SW480 (cell line): ENCODE data around the gene BAG5.
"Not testable (repeated sequence)": the region's sequence is repeated elsewhere in the genome, so short reads cannot be mapped to it uniquely, and the experiment has no call there.

Experiments used
- DNase-seq: peaks from one replicate; pipeline ENCODE4 v3.0.0-alpha.2; 2016; ENCODE audit warnings: low spot score

BAG5 gene

DNA sequence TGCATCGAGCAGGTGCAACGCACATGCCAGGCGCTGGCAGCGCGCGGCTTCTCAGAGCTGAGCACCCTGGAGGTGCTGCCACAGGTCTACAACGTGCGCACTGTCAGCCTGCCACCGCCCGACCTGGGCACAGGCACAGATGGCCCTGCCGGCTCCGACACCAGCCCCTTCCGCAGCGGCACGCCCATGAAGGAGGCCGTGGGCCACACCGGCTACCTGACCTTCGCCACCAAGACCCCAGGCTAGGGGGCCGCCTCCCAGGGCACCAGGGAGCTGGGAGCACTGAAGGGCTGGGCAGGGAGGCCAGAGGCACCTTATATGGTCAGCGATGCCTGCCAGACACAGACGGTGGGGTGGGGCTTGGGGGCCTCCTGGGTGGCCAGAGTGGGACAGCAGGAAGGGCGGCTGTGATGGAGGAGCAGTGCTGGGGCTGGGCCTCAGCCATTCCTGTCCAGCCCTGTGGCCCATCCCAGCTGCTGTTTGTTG lies 27.8 kb downstream of the BAG5 start:
- DNase-seq: no peak

DNA sequence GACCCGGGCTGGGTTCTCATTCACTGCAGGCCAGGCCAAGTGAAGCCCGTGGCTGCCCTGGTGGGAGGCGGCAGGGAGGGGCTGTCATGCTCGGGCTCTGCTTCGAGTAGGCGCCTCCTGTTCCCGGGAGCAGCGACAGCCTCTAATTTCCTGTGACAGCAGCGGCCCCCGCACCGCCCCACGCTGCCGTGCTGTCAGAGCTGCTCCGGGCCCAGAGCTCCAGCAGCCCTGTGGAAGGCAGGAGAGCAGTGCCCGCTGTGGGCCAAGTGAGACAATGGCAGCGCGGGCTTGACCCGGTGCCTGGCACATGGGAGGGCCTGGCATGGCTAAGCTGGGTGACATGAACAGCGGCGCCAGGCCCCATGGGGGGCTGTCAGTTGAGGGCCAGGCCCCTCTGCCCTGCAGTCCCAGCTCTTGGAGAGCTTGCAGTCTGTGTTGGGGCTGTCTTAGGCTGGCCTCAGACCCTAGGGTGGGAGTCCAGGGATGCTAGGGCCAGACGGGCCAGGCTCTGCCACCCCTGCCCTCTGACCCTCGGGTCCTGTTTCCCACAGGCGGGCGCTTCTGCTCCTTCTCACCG lies 28.4 kb downstream of the BAG5 start:
- DNase-seq: no peak

DNA sequence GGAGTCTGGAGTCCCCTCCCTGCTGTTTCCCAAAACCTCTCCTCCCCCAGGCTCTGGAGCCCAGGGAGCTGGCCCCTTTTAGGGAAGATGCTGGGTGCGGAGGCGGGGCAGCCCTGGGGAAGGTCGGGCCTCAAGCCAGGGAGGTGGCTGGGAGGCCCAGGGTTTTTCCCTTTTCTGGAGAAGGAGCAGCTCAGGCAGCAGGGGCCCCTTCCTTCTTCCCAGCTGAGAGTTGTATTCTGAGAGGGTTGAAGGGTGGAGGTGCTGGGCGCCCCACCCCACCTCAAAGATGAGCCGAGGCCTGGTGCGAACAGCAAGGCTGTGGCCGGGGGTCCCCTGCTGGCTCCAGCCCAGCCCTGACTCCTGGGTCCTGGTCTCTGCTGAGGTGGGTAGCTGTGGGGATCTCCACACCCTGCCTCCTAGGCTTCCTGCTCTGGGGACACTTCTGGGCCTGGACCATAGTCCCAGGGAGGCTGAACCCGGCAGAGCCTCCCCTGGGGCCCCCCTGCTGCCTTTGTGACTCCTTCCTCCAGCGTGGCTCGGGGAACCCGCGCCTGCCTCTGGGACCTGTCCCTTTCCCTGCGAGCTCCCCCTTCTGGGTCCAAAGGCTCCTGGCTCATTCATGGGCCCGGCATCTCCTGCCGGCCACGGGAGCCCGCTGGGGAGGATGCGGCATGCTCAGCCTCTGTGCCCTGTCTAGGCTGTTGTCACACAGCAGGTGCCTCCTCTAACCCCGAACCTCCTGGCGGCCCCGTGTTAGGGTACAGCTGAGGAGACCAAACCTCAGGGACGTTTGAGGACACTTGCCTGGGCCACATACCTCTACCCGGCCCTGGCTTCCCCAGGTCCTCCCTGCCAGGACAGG lies 29.1 kb downstream of the BAG5 start:
- no peak for DNase-seq

DNA sequence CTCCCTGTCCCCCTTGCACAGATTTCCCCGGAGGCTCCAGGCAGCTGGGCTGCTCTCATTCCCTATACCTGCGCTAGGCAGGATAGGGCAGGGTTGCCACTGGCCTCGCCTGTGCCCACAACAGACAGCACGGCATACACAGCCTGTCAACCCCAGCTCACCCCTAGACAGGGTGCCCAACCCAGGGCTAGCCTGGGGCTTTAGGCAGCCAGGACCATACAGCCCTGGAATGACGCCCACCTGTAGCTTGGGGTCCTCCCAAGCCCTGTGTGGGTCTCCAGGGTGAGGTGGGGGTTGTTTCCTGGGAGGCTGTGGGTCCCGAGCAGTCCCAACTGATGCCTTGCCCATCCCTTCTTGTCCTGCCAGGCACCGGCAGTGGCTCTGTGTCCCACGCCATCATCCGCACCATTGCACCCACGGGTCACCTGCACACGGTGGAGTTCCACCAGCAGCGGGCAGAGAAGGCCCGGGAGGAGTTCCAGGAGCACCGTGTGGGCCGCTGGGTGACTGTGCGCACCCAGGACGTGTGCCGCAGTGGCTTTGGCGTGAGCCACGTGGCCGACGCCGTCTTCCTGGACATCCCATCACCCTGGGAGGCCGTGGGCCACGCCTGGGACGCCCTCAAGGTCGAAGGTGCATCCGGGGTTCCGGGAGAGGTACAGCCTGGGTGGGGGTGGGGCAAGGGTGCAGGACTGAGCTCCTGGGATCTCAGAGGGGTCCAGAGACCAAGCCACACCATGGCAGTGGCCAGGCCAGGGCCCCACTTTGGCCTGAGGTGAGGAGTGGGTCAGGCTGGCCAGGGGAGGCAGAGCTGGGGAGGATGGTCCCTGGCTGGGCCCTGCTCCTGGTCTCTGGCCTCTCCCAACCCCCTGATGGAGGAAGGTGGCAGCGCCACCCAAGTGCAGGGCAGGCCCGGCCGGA lies 30.0 kb downstream of the BAG5 start:
- no peak for DNase-seq

DNA sequence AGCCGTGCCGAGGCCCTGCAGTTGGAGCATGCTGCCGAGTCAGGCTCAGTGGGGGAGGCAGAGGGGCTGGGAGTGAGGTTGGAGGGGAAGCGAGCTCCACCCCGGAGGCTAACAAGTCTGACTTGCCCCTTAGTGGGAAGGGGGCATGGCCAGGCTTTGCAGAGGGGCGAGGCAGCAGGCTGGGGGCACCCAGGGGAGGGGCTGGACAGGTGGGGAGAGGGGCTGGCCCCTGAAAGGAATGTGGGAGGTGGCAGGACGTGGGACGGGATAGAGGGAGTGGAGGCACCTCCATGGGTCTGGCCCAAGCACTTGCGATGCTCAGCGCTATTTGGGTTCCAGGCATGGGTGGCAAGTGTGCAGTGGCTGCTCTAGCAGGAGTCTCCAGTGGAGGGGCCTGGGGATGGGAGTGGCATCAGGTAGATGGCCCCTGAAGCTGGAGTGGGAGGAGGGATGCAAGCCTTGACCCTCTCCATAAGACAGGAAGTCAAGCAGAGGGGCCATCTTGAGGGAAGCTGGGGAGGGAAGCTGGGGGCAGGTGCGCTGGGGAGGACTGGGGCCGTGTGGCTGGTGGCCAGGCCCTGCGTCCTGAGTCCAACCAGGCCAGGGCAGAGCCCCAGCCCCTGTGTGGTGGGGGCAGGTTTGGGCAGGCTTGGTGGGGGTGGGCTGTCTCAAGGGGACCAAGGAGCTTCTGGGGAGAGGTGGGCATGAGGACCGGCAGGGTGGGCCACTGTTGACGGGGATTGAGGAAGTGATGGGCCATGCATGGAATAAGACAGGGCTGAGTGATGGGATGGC lies 30.8 kb downstream of the BAG5 start:
- no peak for DNase-seq

DNA sequence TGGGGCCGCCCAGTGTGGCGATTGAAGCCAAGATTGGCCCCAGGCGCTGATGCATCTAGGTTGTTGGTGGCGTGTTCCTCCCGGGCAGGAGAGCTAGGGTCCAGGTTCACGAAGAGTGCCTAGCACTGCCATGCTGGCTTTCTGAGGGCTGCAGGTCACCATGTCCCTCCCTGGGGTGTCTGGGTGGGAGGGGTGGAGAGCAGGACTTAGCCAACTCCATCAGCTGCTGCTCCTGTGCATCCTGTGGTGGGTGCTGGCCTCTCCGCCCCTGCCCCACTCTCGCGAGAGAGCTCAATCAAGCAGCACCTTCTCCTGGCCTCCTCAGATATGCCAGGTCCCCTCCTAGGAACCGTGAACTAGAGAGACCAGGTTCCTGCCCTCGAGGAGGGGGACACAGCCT lies 31.6 kb downstream of the BAG5 start:
- DNase-seq: no peak

DNA sequence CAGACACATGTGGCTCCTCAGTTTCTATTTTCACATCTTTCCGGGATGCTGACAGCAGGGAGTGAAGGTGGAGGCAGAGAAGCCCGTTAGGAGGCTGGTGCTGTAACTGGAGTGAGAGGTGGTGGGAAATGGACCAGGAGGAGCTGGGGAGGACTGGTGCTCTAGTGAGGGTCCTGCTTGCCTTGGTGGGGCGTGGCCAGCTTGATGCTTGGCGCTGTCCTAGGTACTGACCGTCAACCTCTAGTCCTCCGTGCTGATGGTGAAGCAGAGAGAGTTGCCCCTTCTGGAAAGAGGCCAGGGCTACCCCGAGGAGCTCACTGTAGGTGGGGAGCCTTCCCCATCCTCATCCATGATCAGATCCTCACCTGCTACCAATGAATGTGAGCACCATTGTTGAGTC lies 32.1 kb downstream of the BAG5 start:
- no peak for DNase-seq

DNA sequence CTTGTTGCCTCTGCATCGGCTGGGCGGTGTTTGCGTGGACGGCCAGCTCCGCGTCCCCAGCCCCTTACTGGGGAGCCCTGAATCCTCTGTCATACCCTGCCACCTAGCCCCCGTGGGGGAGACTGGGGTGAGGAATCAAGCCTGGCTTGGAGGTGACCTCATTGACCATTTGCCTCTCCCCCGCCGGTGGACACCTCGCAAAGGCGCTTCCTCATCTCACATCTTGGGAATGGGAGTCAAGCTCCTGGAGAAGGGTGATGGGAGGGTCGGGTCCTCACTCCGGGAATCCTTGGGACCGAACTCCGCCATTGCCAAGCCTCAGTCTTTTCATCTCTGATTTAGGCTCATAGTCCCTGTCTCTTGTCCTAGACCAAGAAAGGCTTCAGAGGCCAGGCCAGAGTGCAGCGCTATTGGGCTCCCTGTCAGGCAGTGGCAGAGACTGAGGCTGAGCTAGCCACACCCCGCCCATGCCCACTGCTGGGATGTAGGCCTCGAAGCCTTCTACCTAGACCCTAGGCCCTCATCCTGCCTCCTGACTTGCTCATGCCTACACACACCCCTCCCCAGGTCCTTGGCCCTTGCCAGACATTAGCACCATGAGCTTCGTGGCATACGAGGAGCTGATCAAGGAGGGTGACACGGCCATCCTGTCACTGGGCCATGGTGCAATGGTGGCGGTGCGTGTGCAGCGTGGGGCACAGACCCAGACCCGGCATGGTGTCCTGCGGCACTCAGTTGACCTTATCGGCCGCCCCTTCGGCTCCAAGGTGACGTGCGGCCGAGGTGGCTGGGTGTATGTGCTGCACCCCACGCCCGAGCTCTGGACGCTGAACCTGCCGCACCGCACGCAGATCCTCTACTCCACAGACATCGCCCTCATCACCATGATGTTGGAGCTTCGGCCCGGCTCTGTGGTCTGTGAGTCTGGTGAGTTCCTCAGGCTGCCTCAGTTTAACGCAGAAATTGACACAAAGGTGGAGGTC lies 32.8 kb downstream of the BAG5 start:
- DNase-seq: no peak

DNA sequence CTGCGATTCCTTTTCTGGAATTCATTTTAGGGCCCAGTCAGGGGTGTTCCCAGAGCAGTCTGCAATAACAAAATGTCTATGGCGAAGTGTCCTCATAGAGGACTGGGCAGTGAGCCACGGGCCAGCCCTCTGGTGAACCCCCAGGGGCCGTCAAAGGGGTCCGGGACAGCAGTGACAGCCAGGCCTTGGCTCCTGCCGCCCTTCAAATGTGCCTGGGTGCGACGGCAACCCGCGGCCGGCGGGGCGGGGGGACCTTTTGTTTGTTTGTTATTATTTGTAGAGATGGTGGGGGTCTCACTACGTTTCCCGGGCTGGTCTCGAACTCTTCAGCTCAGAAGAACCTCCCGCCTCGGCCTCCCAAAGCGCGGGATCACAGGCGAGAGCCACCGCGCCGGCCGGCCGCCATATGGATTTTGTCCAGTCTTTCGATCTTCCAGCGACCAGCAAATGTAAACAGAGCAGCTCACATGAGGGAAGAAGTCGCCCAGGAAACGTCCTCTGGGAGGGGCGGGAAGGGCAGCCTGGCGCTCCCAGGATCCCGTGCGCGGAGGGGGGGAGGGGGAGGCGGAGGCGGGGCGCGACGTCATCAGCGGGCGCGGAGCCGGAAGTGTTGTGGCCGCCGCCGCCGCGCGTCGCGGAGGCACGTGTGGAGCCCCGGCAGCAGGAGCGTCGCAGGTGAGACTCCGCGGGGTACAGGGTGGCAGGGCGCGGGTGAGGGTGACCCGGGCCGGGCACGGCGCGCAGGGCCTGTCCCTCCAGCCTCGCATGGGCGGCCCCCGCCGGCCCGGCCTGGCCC lies 33.7 kb downstream of the BAG5 start, which contains the start of gene TRMT61A:
Gene TRMT61A (plus strand): TSS at position 610 of the 796 bp plus-strand sequence. CDS start 783 bp downstream, outside the sequence.
- DNase-seq: peak; percentile 94

DNA sequence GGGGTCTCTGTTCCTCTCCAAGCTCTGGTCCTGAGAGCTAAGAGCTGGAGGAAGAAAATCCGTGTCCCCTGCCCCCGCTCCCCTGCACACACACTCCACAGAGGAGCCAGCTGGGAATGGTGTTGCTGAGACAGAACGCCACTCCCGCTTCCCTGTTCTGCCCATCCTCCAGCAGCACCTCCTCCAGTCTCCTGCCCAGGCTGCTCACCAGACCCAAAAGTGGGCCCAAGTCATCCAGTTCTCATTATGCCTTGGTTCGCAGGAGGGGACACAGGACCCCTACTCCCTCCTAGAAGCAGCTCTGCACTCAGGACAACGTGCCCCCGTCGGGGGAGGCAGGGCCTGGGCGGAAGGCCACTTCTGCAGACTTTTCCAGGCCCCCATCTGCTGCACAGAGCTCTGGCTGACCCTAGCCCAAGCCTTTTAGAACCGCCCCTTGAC lies 34.3 kb downstream of the BAG5 start:
- DNase-seq: no peak

DNA sequence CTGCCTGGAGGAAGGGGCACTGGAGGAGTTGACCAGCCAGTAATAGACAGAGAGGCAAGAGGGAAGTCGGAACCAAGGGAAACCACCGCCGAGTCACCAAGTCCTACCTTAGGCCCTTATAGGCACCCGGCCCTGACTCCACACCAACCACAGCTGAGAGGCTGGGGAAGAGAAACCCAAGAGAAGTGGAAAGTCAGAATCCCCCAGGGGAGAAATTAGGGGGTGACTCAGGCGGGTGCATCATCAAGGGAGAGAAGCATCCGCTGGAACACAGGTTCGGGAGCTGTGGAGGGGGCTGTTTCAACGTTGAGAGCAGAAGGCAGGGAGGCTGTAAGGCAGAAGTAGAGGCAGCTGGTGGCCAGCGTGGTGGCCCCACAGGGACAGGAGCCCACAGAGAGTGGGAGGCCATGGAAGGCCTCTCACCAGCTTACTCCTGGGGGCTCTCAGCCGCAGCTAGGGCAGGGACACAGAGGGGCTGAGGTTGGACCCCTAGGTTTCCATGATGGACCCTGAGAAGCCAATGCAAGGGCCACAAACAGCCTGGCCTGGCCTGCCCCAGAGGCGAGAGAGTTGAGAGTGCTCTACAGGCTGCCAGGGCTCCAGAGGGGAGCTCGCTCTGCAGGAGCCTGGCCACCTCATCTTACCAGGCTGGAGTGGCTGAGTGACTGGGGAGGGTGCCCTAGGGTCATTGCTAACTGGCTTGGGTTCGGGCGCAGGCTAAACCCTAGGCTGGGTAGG lies 34.9 kb downstream of the BAG5 start:
- no peak for DNase-seq

DNA sequence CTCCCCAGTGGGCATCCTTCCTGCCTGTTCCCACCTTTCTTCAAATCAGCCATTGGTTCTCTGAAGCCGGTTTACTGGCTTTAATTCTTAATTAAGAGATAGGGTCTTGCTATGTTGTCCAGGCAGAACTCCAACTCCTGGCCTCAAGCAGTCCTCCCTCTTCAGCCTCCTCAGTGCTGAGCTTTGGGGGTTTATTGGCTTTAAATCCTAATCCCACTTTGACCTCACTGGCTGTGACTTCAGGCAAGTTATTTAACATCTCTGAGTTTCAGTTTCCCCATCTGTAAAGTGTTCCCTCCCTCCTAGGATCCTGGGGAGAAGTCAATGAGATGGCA lies 35.6 kb downstream of the BAG5 start:
- DNase-seq: no peak

DNA sequence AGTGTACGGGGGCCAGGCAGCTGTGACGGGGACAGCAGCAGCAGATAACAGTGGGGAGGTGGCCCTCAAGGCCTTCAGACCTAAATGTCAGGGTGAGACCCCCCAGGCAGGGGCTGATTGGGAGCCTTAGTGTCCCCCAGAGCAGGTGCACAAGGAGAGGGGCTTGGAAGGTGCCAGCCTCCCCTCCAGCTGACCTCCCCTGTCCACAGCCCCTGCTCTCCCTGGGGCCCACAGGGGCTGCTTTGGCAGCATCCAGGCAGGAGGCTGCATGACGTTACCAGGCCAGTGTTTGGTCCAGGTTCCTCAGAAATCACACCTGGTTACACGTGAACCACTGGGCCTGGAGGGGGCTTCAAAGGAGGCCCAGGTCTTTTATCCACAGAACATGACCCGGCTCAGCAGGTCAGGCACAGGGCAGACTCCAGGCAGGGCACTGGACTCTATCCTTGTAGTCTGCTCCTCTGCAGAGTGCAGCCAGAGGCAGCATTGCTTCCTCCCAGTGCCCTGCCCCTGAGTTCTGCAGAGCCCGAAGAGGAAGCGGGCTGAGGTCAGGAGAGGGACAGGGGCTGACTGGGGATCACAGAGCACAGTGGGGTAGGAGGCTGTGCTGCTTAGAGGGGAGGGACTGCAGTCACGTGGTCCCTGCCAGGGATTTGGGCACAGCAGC lies 36.1 kb downstream of the BAG5 start:
- DNase-seq: no peak

DNA sequence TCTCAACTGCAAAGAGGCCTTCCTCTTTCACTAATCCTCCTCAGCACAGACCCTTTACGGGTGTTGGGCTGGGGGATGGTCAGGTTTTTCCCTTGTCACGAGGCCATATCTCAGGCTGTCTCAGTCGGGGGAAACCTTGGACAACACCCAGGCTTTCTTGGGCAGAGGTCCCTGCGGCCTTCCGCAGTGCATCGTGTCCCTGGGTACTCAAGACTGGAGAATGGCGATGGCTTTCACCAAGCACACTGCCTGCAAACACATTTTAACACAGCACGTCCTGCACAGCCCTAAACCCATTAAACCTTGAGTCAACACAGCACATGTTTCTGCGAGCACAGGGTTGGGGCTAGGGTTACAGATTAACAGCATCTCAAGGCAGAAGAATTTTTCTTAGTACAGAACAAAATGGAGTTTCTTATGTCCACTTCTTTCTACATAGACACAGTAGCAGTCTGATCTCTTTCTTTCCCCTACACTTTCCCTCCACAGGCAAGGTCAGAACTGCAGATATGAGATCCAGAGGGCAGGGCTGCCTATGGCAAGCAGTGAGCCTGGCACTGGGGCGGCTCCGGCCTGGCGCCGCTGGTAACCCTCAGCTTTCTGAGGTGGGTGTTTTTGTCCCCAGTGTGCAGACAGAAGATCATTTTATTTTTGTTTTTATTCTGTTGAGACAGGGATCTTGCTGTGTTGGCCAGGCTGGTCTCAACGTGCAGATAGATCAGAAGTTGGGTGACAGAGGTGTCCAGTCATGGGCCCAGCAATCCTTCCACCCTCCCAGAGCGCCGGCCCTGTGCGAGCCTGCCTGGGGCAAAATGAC lies 36.8 kb downstream of the BAG5 start:
- not testable (repeated sequence) for DNase-seq

DNA sequence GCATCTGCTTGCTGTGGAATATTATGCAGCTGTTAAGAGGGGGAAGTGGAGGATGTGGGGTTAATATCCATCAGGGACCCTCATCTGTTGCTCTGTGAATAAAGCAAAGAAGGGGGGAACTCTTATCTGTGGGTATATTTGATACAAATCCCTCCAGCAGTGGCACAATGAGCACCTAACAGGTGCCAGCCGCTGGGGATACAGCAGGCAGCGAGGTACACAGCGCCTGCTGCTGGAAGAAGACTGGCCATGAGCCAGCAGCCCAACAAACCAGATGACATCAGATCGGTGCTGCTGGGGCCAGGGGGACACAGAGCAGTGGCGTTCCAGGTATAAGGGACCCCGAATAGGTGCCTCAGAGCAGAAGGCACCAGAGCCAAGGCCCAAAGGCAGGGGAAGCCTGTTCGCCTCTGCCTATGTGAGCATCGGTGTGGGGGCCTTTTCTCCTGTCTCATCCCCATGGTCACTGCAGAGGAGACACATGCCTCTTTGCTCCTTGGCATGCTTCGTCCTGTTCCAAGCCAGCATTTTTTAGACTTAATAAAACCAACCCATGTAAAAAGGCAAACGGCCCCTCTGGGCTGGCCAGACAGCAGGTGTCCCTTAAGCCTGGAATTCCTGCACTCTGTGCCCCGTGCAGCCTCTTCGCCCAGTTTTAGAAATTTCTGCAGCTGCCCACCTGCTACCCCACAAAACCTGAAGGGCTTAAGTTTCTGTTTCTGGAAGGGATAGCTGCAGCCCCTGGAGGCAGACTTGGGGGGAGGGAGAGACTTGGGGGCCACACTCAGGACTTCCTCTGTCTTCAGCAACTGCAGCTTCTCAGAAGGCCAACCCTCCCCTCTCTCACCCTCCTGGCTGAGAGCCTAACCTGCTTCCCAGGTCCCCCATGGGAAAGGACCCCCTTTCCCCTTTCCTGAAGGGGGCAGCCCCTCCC lies 38.2 kb downstream of the BAG5 start:
- no peak for DNase-seq

DNA sequence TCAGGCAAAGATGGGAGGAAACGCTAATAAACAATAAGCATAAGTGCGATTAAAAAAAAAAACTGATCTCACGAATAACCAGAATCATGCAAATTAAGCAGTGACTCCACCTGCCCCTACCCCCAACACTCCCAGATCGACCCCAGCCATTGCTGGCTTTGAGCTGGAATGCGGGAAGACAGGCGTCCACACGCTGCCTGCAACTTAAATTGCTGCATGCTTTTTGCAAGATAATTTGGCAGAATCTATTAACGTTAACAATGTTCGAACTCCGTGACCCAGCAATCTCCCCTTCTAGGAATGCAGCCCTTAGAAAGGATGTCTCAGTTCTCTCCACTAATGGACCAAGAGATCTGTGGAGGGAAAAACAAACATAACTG lies 38.9 kb downstream of the BAG5 start:
- no peak for DNase-seq
